ENCODE data around the gene NRDE2.

The NRDE2 gene

DNA sequence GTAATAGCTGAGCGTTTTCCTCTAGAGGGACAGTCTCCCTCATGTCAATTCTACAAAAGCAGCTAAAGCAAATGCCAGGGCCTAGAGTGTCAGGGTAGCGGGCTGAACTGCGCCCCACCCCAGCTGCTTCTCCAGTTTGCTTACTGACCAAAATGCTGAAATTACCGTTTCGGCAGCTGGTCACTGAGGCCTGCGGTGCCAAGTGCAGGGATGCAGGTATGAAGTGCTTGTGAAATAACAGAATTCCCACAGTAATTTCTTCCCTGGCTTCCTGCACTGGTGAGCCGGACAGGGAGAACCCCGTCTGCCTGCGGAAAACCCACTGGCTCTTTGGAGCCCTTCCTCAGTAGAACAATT is 56.3 kb downstream of the NRDE2 start:
- Histone ChIP-seq H3K27ac (ENCODE audit: low read depth, low read length) (peak overlapping the region; percentile 17), H3K27me3 (ENCODE audit: control insufficient read depth in 5 of 5, insufficient read depth in 4 of 5, low read length in 5 of 5) (no peaks in the 10 kb centered on the region), H3K4me3 (ENCODE audit: low read depth in 1 of 5, low read length in 5 of 5) (no peak overlapping the region), H3K9ac (ENCODE audit: low read length in 5 of 5) (no peak overlapping the region), H3K9me3 (ENCODE audit: control insufficient read depth in 5 of 5, low read length in 5 of 5) (no peaks in the 10 kb centered on the region), H3K36me3 (ENCODE audit: control insufficient read depth in 5 of 5, insufficient read depth in 5 of 5, low read length in 5 of 5) (peaks cover 11 to 89% (median 63%) of the 10 kb centered on the region in 5 donors), H3K4me1 (ENCODE audit: control insufficient read depth in 5 of 5, insufficient read depth in 5 of 5, low read length in 5 of 5) (peaks cover 0 to 25% (median 21%) of the 10 kb centered on the region in 5 donors)

- Histone ChIP-seq H3K36me3 (ENCODE audit: control insufficient read depth in 5 of 5, insufficient read depth in 5 of 5, low read length in 5 of 5) (peaks cover 11 to 89% (median 64%) of the 10 kb centered on the region in 5 donors), H3K4me3 (ENCODE audit: low read depth in 1 of 5, low read length in 5 of 5) (no peak overlapping the region), H3K4me1 (ENCODE audit: control insufficient read depth in 5 of 5, insufficient read depth in 5 of 5, low read length in 5 of 5) (peaks cover 0 to 25% (median 21%) of the 10 kb centered on the region in 5 donors), H3K9ac (ENCODE audit: low read length in 5 of 5) (no peak overlapping the region), H3K27ac (ENCODE audit: low read depth, low read length) (peak overlapping the region; percentile 17), H3K27me3 (ENCODE audit: control insufficient read depth in 5 of 5, insufficient read depth in 4 of 5, low read length in 5 of 5) (no peaks in the 10 kb centered on the region), H3K9me3 (ENCODE audit: control insufficient read depth in 5 of 5, low read length in 5 of 5) (no peaks in the 10 kb centered on the region)
Observed at GRCh38 chr14:90274808-90275457, 56.8 kb downstream of the NRDE2 start.

- Histone ChIP-seq H3K4me1 (ENCODE audit: control insufficient read depth in 5 of 5, insufficient read depth in 5 of 5, low read length in 5 of 5) (peaks cover 0 to 25% (median 21%) of the 10 kb centered on the region in 5 donors), H3K4me3 (ENCODE audit: low read depth in 1 of 5, low read length in 5 of 5) (no peak overlapping the region), H3K27me3 (ENCODE audit: control insufficient read depth in 5 of 5, insufficient read depth in 4 of 5, low read length in 5 of 5) (no peaks in the 10 kb centered on the region), H3K36me3 (ENCODE audit: control insufficient read depth in 5 of 5, insufficient read depth in 5 of 5, low read length in 5 of 5) (peaks cover 19 to 89% (median 67%) of the 10 kb centered on the region in 5 donors), H3K9me3 (ENCODE audit: control insufficient read depth in 5 of 5, low read length in 5 of 5) (no peaks in the 10 kb centered on the region), H3K9ac (ENCODE audit: low read length in 5 of 5) (no peak overlapping the region), H3K27ac (ENCODE audit: low read depth, low read length) (peak overlapping the region; percentile 30)
Observed at GRCh38 chr14:90274019-90274418, 57.7 kb downstream of the NRDE2 start.

GRCh38 chr14:90273532-90273931 is 58.2 kb downstream of the NRDE2 start:
- Histone ChIP-seq H3K27me3 (ENCODE audit: control insufficient read depth in 5 of 5, insufficient read depth in 4 of 5, low read length in 5 of 5) (no peaks in the 10 kb centered on the region), H3K4me1 (ENCODE audit: control insufficient read depth in 5 of 5, insufficient read depth in 5 of 5, low read length in 5 of 5) (peaks cover 0 to 25% (median 21%) of the 10 kb centered on the region in 5 donors), H3K9ac (ENCODE audit: low read length in 5 of 5) (no peak overlapping the region), H3K36me3 (ENCODE audit: control insufficient read depth in 5 of 5, insufficient read depth in 5 of 5, low read length in 5 of 5) (peaks cover 24 to 89% (median 67%) of the 10 kb centered on the region in 5 donors), H3K27ac (ENCODE audit: low read depth, low read length) (peak overlapping the region; percentile 30), H3K4me3 (ENCODE audit: low read depth in 1 of 5, low read length in 5 of 5) (no peak overlapping the region), H3K9me3 (ENCODE audit: control insufficient read depth in 5 of 5, low read length in 5 of 5) (no peaks in the 10 kb centered on the region)

GRCh38 chr14:90272523-90272922 is 59.2 kb downstream of the NRDE2 start:
- Histone ChIP-seq H3K27ac (ENCODE audit: low read depth, low read length) (no peak overlapping the region), H3K4me1 (ENCODE audit: control insufficient read depth in 5 of 5, insufficient read depth in 5 of 5, low read length in 5 of 5) (peaks cover 0 to 25% (median 21%) of the 10 kb centered on the region in 5 donors), H3K9ac (ENCODE audit: low read length in 5 of 5) (no peak overlapping the region), H3K27me3 (ENCODE audit: control insufficient read depth in 5 of 5, insufficient read depth in 4 of 5, low read length in 5 of 5) (no peaks in the 10 kb centered on the region), H3K36me3 (ENCODE audit: control insufficient read depth in 5 of 5, insufficient read depth in 5 of 5, low read length in 5 of 5) (peaks cover 32 to 89% (median 67%) of the 10 kb centered on the region in 5 donors), H3K9me3 (ENCODE audit: control insufficient read depth in 5 of 5, low read length in 5 of 5) (no peaks in the 10 kb centered on the region), H3K4me3 (ENCODE audit: low read depth in 1 of 5, low read length in 5 of 5) (no peak overlapping the region)

- Histone ChIP-seq H3K9me3 (ENCODE audit: control insufficient read depth in 5 of 5, low read length in 5 of 5) (no peaks in the 10 kb centered on the region), H3K4me1 (ENCODE audit: control insufficient read depth in 5 of 5, insufficient read depth in 5 of 5, low read length in 5 of 5) (peaks cover 0 to 6% (median 5%) of the 10 kb centered on the region in 5 donors), H3K27me3 (ENCODE audit: control insufficient read depth in 5 of 5, insufficient read depth in 4 of 5, low read length in 5 of 5) (no peaks in the 10 kb centered on the region), H3K4me3 (ENCODE audit: low read depth in 1 of 5, low read length in 5 of 5) (no peak overlapping the region), H3K27ac (ENCODE audit: low read depth, low read length) (no peak overlapping the region), H3K36me3 (ENCODE audit: control insufficient read depth in 5 of 5, insufficient read depth in 5 of 5, low read length in 5 of 5) (peaks cover 49 to 94% (median 86%) of the 10 kb centered on the region in 5 donors), H3K9ac (ENCODE audit: low read length in 5 of 5) (no peak overlapping the region)
Observed at GRCh38 chr14:90268420-90268819, 63.3 kb downstream of the NRDE2 start.

DNA sequence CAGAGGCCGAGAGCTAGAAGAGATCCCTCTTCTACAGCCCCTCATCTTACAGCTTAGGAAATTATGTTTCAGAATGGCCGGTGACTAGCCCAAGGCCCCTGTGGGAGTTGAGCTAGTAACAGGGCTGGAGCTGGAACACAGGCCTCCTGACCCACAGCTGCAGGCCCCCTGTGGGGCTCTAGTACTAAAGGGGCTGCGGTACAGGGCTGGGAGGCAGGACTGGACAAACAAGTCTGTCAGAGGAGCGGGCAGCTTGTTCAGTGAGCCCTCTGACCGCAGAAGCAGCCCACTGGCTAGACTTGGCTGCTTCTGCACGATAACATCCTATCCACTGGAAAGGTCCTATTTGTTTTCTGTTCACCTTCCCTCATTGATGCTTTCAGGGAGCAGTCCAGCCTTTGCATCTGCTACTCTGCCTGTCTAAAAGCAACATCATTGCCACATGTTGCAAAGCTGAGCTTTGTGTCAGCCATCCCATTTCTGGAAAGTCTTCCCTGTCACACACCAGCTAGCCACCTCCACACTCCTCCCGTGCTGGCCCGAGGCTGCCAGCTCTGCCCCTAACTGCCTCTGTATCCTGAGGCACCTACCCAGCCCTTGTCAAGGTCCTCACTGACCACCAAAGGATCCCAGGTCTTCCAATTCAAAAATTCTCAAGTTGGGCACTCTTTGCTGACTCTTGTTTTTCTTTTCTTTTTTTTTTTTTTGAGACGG is 65.1 kb downstream of the NRDE2 start:
- Histone ChIP-seq H3K36me3 (ENCODE audit: control insufficient read depth in 5 of 5, insufficient read depth in 5 of 5, low read length in 5 of 5) (peaks cover 52 to 94% (median 82%) of the 10 kb centered on the region in 5 donors), H3K27me3 (ENCODE audit: control insufficient read depth in 5 of 5, insufficient read depth in 4 of 5, low read length in 5 of 5) (no peaks in the 10 kb centered on the region), H3K27ac (ENCODE audit: low read depth, low read length) (no peak overlapping the region), H3K4me3 (ENCODE audit: low read depth in 1 of 5, low read length in 5 of 5) (no peak overlapping the region), H3K9ac (ENCODE audit: low read length in 5 of 5) (no peak overlapping the region), H3K9me3 (ENCODE audit: control insufficient read depth in 5 of 5, low read length in 5 of 5) (no peaks in the 10 kb centered on the region), H3K4me1 (ENCODE audit: control insufficient read depth in 5 of 5, insufficient read depth in 5 of 5, low read length in 5 of 5) (no peaks in the 10 kb centered on the region)

GRCh38 chr14:90263748-90264449 is 67.8 kb downstream of the NRDE2 start:
- no peaks in the 10 kb centered on the region for H3K9me3 ChIP-seq (ENCODE audit: control insufficient read depth in 5 of 5, low read length in 5 of 5)
- H3K9ac ChIP-seq (ENCODE audit: low read length in 5 of 5) = no peak overlapping the region
- H3K4me1 ChIP-seq (ENCODE audit: control insufficient read depth in 5 of 5, insufficient read depth in 5 of 5, low read length in 5 of 5) = peaks cover 0 to under 1% (median 0%) of the 10 kb centered on the region in 5 donors
- no peak overlapping the region for H3K4me3 ChIP-seq (ENCODE audit: low read depth in 1 of 5, low read length in 5 of 5)
- no peak overlapping the region for H3K27ac ChIP-seq (ENCODE audit: low read depth, low read length)
- H3K36me3 ChIP-seq (ENCODE audit: control insufficient read depth in 5 of 5, insufficient read depth in 5 of 5, low read length in 5 of 5) = peaks cover 46 to 87% (median 70%) of the 10 kb centered on the region in 5 donors
- no peaks in the 10 kb centered on the region for H3K27me3 ChIP-seq (ENCODE audit: control insufficient read depth in 5 of 5, insufficient read depth in 4 of 5, low read length in 5 of 5)

- H3K9ac ChIP-seq (ENCODE audit: low read length in 5 of 5) = peak within 1 kb of the TSS; percentile 89 to 99 (median 95)
- H3K27me3 ChIP-seq (ENCODE audit: control insufficient read depth in 5 of 5, insufficient read depth in 4 of 5, low read length in 5 of 5) = peaks cover 0 to 9% (median 0%) of the 10 kb centered on the region in 5 donors
- H3K36me3 ChIP-seq (ENCODE audit: control insufficient read depth in 5 of 5, insufficient read depth in 5 of 5, low read length in 5 of 5) = peaks cover 10 to 24% (median 14%) of the 10 kb centered on the region in 5 donors
- peak within 1 kb of the TSS; percentile 78 for H3K27ac ChIP-seq (ENCODE audit: low read depth, low read length)
- peak within 1 kb of the TSS; percentile 92 to 97 (median 95) for H3K4me3 ChIP-seq (ENCODE audit: low read depth in 1 of 5, low read length in 5 of 5)
- no peaks in the 10 kb centered on the region for H3K9me3 ChIP-seq (ENCODE audit: control insufficient read depth in 5 of 5, low read length in 5 of 5)
- H3K4me1 ChIP-seq (ENCODE audit: control insufficient read depth in 5 of 5, insufficient read depth in 5 of 5, low read length in 5 of 5) = peaks cover 7 to 24% (median 22%) of the 10 kb centered on the region in 5 donors
Observed at GRCh38 chr14:90256354-90257131, 75.2 kb downstream of the NRDE2 start, which contains the start of gene PSMC1. PSMC1 (plus strand) TSS chr14:90256553; CDS start chr14:90256598, 45 bp downstream.

Measured in subcutaneous abdominal adipose tissue (tissue), 5 donors.